Measurements from ENCODE around the gene FUT6.

The FUT6 gene

DNA sequence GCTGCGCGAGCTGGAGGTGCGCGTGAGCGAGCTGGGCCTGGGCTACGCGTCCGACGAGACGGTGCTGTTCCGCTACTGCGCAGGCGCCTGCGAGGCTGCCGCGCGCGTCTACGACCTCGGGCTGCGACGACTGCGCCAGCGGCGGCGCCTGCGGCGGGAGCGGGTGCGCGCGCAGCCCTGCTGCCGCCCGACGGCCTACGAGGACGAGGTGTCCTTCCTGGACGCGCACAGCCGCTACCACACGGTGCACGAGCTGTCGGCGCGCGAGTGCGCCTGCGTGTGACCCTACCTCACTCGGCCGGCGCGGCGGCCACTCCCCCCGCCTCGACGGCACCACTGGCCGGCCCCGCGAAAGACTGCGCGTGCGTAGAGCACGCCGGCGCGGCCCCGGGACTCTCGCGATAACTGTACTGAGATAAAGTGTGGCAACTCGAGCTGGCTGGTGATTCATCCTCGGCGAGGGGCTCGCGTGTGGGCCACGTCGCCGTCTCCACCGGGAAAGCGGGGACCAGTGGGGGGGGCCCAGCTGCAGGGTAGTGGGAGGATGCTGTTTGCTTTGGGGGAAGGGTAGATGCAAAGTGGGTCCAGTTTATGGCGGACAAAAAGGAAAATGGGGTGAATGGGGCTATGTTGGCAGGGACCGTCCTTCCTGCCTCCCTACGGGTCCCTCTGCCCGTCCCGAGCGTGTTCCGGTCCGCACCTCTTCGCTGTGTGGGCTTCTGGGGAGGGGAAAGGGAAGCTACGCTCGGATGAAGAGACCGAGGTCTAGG lies 11.4 kb downstream of the FUT6 start:
- DNase-seq: peak; percentile 88 to 97

DNA sequence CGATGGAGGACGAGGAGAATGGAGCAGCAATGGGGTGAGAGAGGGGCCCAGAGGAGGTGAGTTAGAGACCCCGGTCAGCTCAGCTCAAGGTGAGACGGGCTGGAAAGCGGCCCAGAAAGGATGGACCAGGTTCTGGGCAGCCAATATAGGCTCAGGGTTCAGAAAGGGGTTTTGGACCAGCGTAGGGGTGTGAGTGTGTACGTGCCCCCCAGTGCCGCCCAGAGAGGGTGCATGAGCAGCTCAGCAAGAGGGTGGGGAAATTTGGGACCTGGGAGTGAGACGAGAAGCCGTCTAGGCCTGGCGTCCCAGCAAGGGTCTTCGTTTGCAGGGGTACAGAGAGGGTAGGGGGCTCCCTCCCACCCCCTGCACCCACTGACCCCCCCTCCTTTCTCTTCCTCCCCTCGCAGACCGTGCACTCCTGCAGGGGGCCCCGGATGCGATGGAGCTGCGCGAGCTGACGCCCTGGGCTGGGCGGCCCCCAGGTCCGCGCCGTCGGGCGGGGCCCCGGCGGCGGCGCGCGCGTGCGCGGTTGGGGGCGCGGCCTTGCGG lies 12.1 kb downstream of the FUT6 start:
- DNase-seq: no peak

DNA sequence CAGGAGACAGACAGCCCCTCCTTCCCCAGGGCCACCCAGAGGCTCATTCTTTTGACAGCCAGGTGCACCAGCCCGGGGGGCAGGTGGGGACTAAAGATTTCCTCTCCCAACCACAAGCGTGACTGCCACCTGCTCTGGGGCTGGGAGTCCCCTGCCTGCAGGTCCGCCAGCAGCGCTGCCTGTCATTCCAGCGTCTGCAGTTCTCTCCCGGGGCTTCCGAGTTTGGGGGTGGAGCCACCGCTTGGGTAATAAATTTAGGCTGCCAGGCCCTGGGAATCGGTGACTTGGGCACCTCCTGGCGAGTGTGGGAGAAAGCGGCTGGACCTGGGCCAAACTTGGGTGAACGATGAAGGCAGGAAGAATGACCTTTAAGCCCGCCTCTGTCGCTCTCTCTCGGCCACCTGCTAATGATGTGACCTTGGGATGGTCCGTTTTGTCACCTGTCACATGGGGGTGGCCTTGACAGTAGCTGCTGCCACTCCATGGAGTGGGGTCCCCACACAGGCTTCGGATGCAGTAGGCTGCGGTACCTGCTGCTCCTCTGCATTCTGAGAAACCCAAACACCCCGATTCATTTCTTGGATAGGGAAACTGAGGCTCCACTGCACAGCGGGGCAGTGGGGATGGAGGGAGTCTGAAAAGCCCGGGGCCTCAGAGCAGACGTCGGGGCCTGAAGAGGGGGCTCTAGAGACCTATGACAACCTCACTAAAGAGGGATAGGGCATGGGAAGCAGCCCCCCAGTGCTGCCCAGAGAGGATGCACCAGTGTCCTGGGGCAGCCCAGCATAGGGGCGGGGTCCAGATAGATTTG lies 12.8 kb downstream of the FUT6 start:
- DNase-seq: peak; percentile 21 to 40

DNA sequence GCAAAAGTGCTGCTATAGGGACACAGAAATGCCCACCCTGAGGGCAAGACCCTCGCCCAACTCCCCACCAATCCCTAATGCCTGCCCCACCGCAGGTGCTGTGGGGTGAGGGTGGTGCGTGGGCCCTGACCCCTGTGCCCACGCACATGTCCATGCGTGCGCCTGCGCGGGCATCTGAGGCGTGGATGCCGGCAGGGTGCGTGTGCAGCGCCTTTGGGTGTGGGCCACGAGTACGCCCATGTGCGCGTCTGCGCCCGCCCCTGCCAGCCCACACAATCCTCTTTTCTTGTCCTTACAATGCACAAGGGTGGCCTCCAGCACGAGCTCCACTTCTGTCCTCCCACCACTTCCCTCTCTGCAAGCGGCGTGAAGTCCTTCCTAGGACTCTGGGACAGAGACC lies 14.3 kb downstream of the FUT6 start:
- peak in 1 of 2 donors; percentile 8 for DNase-seq

DNA sequence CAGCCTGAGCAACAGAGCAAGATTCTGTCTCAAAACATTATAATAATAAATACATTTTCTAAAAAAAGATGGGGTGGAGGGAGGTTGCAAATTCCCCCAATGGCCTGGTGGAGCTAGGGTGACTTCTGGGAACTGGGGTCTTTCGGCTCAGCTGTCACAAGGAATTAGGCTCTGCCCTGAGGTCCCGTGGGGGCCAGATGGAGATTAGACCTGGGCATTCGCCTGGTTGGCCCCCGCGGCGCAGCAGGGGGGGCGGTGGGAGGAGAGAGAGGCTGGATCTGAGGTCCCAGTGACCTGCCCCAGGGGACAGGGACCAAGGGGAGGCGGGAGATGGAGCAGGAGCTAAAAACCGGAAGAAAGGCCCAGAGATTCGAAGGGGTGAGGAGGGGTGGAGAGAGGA lies 14.8 kb downstream of the FUT6 start:
- DNase-seq: no peak

DNA sequence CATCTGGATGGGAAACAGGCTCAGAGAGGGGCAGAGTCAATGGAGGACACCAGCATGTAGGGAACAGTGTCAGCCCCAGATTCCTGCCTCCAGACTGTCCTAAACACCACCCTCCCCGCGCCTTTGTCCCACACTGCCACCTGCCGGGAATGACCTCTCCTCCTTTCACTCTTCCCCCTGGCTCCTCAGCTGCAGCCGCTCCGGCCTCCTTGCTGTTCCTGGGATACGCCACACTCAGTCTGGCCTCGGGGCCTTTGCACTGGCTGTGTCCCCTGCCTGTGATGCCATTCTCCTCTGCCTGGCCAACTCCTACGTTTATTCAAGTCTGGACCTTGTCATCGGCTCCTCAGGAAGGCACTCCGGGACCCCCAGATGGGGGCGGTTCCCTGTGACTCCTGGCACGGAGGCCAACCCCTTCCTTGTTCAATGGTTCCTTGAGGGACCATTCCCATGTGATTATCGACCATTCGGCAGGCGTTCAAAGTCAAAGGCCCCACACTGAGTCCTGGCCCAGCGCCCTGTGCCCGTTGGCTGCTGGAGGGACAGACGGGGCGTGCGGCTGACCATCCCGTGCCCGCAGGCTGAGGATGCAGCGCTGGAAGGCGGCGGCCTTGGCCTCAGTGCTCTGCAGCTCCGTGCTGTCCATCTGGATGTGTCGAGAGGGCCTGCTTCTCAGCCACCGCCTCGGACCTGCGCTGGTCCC lies 15.8 kb downstream of the FUT6 start:
- DNase-seq: no peak

DNA sequence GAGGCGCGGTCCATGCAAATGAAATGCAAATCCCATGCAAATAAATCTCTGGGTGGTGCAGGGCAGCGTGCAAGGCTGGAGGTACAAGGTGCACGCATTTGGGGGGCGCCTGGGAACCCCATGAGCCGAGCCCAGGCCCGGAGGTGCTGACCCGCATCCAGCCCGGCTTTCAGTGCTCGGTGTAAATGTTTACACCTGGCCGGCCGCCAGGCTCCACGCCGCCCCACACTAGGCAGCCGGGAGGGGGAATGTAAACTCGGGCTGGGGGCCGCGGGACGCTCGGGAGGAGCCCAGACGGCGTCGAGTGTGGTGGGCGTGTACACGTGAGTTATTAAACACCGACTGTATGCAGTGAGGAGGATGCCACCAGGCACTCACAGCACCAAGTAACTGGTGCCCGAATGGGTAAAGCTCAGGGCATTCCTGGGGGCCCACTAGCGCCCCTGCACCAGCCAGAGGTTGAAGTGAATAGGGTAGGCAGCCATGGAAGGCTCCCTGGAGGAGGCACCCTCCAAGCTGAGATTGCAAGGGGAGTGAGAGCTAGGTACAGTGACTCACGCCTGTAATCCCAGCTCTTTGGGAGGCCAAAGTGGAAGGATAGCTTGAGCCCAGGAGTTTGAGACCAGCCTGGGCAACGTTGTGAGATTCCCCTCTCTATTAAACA lies 17.2 kb downstream of the FUT6 start:
- DNase-seq: no peak

DNA sequence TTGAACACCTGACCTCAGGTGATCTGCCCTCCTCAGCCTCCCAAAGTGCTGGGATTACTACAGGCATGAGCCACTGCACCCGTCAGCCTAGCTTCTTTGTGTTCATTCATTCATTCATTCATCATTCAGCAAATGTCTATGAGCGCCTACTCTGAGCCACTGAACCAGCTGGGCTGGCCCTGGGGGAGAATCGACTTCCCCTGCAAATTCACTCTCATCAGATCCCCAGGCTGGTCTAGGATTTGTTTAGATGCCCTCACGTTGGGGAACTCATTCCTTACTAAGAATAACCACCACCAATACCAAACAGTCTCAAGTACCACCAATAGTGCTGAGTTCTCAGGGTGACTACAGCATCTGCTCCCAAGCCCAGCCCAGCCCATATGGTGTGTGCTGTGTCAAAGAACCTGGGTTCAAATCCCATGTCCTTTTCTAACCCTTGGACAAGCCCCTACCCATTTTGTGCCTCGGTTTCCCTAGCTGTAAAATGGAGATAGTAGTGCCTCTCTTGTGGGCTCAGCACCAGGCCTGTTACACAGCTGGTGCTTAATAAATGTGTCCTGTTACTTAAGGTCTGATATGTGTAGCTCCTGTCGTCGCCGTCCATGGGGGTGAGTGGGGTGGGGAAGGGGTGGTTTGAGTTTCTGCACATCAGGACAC lies 17.9 kb downstream of the FUT6 start:
- DNase-seq: no peak

DNA sequence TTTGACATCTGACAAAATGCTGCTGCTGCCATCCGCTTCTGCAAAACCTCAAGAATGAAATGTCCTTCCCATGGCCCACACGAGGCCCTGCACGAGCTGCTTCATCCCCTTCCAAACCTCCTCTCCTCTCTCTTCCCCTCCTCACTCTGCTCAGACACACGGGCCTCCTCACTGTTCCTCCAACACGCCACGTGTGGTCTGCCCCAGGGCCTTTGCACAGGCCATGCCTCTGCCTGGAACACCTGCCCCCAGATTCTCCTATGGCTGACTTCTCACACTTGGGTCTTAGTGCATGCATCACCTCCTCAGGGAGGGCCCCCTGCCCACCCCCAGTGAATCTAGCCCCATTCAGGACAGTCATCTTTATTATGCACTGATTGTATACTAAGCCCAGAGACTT lies 18.7 kb downstream of the FUT6 start:
- no peak for DNase-seq

DNA sequence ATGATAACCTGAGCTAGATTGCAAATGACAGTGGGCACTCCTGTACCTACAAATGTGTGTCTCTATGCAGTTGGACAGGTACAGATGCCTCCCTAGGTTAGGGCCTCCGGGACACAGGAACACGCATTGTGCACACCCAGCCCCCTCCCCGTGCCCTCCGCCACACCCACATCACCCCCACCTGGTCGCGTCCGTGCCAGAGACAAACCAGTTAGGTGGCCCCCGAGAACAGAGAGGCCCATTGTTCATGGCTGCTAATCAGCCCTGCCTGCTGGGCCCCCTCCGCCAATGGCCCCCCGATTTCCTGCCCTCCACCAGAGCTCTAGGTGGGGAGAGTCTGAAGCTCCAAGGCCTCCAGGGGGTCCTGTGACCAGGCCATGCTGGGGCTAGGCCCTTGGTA lies 20.9 kb downstream of the FUT6 start:
- no peak for DNase-seq

DNA sequence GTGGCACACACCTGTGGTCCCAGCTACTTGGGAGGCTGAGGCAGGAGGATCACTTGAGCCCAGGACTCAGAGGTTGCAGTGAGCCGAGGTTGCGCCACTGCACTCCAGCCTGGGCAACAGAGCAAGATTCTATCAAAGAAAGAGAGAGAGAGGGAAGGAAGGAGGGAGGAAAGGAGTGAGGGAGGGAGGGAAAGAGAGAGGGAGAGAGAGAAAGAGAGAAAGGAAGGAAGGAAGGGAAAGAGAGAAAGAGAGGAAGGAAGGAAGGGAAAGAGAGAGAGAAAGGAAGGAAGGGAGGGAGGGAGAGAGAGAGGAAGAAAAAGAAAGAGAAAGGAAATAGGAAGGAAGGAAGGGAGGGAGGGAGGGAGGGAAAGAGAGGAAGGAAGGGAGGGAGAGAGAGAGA lies 22.3 kb downstream of the FUT6 start:
- DNase-seq: no peak

DNA sequence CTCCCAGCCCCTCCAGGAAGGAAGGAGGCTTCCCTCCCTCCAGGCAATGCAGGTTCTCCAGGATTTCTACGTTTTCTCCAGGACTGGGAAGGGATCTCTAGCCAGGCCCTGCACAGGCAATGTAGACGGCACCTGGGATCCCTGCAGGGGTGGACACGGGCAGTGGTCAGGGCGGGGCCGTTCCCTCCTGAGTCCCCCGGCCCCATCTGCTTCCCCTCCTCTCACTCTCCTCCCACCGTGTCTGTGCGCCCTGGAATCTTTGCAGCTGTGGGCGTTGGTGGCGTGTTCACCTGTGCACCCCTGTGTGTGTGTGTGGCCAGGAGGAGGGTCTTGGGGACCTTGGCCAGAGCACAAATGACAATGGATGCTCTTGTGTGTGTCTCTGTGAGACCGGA lies 24.7 kb downstream of the FUT6 start:
- DNase-seq: no peak

DNA sequence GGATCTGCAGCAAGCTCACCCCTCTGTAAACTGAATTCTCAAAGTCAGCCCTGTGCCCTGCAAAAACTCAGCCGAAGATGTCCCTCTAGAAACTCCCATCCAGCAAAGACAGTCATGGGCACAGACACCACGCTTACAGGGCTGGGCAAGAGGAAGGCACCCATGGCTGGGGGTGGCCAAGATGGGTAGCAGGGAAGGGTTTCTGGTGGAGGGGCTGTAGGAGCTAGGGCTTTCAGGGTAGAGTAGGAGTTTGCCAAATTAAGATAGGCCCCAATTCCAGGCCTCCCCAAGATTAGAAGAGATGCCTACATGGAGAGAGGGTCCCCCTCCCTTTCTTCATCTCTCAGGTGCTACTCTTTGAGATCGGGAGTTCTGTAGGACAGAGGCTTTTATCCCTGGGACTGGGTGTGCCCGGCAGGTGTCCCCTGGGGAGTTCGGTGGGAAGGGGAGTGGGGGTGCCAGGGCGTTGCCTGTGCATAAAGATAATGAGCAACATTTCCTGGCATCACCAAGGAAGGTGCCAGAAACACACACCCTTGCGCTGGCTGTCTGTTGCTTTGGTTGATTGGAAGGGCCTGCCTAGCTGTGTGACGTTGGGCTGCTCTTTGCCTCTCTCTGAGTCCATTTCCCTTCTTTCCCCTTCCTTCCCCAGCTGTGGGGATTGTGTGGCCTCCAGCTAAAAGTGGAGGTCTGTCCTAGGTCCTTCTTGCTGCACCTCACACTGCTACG lies 25.2 kb downstream of the FUT6 start:
- no peak for DNase-seq

DNA sequence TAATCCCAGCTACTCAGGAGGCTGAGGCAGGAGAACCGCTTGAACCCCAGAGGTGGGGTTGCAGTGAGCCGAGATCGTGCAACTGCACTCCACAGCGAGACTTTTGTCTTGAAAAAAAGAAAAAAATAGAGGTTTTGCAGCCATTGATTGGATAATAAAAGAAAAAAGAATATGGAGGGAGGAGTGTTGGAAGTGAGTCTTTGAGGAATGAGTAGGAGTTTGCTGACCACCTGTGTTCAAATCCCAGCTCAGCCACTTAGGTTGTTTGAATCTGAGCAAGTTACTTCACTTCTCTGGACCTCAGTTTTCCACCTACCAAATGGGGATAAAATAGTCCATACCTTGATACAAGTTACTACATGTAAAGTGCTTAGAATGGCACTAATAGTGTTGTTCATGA lies 28.4 kb downstream of the FUT6 start:
- no peak for DNase-seq

DNA sequence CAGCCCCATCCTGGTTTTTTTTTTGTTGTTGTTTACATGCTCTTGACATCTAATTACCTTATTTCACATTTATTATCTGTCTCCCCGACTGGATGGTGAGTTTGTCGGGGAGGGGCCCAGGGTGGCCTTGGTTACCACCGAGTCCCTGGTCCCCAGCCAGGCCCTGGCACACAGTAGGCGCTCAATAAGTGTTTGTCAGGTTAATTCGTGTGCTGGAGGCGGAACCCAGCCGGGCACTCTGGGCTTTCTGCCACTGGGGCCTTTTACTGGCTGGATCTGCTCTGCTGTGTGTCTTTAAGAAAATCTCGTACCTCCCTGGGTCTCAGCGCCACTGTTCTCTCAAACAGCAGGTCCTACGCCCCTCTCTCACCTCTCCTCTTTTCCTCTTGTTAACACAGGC lies 30.0 kb downstream of the FUT6 start:
- DNase-seq: no peak

DNA sequence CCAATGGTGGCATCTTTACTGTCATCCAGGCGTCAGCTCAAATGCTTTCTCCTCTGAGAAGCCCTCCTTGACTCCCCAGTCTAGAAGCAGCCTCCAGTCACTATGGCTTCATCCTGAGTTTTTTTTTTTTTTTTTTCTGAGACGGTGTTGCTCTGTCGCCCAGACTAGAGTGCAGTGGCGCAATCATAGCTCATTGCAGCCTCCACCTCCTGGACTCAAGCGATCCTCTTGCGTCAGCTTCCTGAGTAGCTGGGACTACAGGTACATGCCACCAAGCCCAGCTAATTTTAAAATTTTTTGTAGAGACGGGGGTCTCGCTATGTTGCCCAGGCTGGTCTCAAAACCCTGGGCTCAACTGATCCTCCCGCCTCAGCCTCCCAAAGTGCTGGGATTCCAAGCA lies 30.4 kb downstream of the FUT6 start:
- DNase-seq: no peak

DNA sequence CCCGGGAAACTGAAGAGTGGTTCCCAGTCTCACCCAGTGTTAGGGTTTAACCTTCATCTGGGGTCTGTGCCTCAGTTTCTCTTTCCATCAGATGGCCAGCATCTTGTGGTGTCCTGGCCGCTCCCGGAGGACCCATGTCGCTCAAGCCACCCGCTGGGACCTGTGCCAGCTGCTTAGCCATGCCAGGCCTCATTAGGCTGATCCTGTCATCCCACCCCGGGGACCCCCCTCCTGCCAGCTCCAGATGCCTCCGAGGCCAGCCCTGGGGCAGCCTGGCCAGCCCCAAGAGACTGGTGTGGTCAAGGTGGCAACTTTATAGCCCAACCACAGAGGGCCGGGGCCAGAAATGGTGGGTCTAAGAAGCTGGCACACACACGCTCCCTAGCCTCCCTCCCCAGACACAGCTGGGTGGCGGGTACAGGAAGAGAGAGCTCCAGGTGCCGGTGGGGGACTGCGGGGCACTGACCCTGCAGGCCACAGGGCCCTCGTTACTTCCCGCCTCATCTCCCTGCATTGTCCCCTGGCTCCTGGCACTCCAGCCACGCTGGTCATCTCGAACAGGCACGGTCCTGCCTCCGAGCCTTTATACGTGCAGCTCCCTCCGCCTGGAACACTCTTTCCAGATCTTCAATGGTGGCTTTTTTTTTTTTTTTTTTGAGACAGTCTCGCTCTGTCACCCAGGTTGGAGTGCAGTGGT lies 31.2 kb downstream of the FUT6 start:
- DNase-seq: no peak

DNA sequence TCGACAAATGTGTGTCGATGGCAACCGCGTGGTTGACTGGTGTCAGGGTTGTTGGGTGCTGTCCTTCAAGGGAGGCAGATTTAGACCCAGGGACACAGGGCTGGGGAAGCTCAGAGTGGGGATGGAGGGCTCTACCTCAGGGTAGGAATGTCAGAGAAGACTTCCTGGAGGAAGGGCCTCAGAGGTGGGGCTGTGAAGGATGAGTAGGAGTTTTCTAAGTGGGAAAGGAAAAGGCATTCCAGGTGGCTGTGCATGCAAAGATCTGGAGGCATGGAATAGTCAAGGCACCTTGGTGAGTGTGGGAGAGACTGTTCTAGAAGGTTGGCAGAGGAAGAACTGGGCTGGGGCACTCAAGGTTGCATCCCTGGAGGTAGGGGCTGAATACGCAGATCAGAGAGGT lies 32.6 kb downstream of the FUT6 start:
- DNase-seq: no peak

DNA sequence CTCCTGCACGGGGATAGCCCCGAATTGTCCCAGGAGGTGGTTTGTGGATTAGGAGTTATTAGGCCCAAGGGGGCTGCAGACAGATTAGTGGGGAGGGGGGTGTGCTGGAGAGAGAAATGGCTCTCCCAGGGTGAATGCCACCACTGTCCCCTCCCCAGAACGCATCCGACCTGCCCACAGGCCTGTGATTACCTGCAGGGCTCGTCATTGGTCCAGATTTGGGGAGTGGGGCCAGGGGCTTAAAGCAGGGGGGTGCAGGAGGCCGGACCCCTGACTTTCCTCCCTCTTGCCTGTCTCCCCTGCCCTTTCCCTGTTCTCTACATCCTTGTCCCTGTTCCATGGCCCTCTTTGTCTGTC lies 33.4 kb downstream of the FUT6 start:
- no peak for DNase-seq

DNA sequence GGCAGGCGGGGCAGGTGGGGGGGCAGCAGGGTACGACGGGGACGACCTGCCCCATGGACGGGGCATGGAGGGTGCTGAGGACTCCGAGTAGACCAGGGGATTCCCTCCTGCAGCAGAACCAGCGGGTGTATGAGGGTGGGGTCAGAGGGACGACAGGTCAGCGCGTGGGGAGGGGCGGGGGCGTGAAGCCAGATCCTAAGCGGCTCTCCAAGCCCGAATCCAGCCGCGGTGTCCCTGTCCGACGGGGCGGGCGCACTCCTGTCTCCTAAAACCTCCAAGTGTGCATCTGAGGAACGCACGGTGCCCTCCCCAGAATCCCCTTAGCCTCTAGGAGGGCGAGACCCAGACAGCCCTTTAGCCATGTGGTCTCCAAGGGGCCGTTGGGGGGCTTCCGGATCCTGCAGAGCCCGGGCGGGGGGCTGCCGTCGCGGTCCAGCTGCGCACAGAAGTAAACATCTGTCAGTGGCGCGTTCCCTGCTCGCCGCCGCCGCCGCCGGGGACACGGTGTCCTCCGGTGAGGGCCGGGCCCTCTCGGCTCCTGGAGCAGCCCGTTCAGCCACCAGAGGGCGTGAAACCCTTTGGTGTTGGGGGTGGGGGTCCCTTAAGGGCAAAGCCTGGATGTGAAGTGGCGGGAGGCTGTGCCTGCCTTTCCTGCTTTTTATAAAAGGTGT lies 33.9 kb downstream of the FUT6 start:
- DNase-seq: peak in 1 of 2 donors; percentile 36

Measured in inflammatory macrophage treated with lipopolysaccharide for 1 hour (primary cell).